ENCODE results near the gene TMEM271.

The TMEM271 gene

GRCh38 chr4:581181-581580 is 5.1 kb upstream of the TMEM271 start:
- no peak for DNase-seq (ENCODE audit: low read depth in 2 of 3, low spot score in 1 of 3)

GRCh38 chr4:579543-580175 is 3.6 kb upstream of the TMEM271 start:
- no peak for DNase-seq (ENCODE audit: low read depth in 2 of 3, low spot score in 1 of 3)

- DNase-seq (ENCODE audit: low read depth in 2 of 3, low spot score in 1 of 3) = no peak
These were observed 2.7 kb upstream of the TMEM271 start for GRCh38 chr4:578451-579443.

- DNase-seq (ENCODE audit: low read depth in 2 of 3, low spot score in 1 of 3) = peak in 1 of 3 donors; percentile 8
These were observed 1.7 kb upstream of the TMEM271 start for GRCh38 chr4:577499-578450.

DNA sequence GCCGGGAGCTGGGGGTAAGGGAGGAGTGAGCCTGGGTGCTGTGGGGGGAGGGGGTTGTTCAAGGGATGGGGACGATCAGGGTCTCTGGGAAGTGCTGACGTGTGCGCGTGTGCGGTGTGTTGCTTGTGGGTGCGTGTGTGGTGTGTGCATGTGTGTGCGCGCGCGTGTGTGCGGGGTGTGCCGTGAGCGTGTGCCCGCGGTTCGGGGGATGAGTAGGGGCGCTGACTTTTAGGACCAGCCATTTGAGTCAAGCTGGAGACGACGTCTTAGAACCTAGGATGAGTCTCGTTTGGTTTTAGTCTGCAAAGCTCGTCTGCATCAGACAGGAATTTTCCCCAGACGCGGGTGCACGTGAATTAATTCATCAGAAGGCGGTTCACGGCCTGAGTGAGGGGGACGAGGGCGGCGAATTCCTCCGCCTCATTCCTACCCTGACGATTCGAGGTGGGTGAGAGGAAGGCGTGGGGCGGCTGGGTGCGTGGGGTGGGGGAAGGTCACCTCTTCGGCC is 950 bp upstream of the TMEM271 start:
- no peak for DNase-seq (ENCODE audit: low read depth in 2 of 3, low spot score in 1 of 3)

- DNase-seq (ENCODE audit: low read depth in 2 of 3, low spot score in 1 of 3) = no peak
These were observed 584 bp downstream of the TMEM271 start for GRCh38 chr4:575281-576141.

- no peak for DNase-seq (ENCODE audit: low read depth in 2 of 3, low spot score in 1 of 3)
These were observed 1.5 kb downstream of the TMEM271 start for GRCh38 chr4:574346-575161.

DNA sequence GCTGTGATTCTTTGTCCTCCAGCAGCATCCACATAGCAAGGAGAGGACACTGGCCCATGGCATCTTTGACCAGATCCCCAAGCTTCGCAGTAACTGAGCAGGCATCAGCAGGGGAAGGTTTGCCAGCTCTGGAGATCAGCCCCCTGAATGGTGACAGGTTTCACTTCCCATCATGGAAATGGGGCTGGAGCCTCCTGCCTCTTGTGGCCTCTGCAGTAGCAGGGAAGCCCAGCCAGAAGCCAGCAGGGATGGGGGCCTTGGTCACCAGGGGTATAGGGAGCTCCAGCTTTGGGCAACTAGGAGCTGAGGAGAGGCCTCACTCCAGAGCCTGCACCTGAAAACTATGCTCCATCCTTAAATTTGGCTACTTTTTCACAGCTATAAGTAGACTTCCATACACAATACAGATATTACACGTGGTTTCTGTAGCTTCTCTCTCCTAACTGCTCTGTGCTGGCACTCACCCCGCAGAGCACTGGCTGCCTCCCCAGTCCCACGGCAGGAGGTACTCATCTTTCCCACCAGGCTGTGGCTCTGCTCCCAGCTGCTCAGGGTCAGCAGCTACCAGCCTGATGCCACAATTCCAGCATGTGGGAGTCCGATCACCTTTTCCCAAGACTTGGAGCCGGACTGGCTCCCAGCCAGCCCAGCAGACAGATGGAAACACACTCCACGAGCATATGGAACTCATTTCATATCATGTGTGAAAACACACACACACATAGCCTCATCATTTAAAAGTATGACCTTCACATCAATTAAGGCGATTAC is 2.8 kb downstream of the TMEM271 start:
- DNase-seq (ENCODE audit: low read depth in 2 of 3, low spot score in 1 of 3) = no peak

- no peak for DNase-seq (ENCODE audit: low read depth in 2 of 3, low spot score in 1 of 3)
These were observed 3.5 kb downstream of the TMEM271 start for GRCh38 chr4:572594-572993.

DNA sequence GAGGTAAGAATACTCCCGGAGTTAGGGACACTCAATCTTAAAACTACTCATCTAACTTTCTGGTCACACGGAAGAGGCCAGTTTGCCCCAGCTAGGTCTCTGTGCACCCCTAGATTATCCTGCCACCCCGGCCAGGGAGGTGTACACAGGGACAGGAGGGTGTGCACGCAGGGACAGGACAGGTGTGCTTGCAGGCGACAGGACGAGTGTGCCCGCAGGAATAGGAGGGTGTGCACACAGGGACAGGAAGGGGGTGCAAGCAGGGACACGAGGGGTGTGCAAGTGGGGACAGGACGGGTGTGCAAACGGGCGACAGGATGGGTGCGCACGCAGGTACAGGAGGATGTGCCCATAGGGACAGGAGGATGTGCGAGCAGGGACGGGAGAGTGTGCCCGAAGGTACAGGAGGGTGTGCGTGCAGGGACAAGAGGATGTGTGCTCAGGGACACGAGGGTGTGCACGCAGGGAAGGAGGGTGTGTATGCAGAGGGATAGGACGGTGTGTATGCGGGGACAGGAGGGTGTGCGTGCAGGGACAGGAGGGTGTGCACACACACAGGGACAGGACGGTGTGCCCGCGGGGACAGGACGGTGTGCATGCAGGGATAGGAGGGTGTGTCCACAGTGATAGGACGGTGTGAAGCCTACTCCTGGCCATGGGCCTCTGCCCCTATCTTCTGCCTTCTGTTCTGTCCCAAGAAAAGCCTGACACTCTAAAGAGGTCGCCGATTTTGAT is 4.1 kb downstream of the TMEM271 start:
- DNase-seq (ENCODE audit: low read depth in 2 of 3, low spot score in 1 of 3) = no peak

GRCh38 chr4:570754-571153 is 5.3 kb downstream of the TMEM271 start:
- DNase-seq (ENCODE audit: low read depth in 2 of 3, low spot score in 1 of 3) = no peak

- no peak for DNase-seq (ENCODE audit: low read depth in 2 of 3, low spot score in 1 of 3)
These were observed 6.0 kb downstream of the TMEM271 start for GRCh38 chr4:569958-570667.

DNA sequence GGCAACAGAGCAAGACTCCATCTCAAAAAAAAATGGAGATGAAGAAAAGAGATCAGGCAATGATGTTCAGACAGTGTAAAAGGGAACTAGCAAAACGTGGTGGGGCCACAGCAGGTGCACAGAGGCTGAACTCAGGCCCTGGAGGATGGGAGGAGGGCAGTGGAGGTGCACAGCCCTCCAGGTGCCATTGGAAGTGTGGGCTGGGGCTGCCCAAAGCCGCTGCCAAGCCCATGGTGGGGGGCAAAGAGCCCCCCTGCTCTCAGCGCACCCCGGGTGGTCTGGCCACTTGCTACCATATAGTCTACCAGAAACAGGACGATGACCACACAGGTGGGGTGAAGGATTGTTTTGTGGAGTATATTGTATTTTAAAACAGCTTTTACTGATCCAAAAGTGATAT is 7.1 kb downstream of the TMEM271 start:
- DNase-seq (ENCODE audit: low read depth in 2 of 3, low spot score in 1 of 3) = no peak

DNA sequence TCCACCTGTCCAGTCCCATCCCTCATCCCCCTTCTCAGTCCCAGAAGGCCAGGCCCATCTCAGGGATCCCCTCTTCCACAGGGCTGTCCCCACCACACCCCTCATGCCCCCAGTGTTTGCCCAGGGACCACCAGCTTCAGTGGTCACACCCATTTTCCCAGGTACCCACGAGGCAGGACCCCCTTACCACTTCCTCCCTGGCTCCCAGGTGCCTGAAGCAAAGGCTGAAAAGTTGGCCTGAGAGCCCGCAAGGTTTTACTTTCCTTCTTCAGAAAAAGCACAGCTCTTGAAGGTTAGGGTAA is 7.8 kb downstream of the TMEM271 start:
- DNase-seq (ENCODE audit: low read depth in 2 of 3, low spot score in 1 of 3) = no peak

- DNase-seq (ENCODE audit: low read depth in 2 of 3, low spot score in 1 of 3) = no peak
These were observed 8.4 kb downstream of the TMEM271 start for GRCh38 chr4:567457-568350.

DNA sequence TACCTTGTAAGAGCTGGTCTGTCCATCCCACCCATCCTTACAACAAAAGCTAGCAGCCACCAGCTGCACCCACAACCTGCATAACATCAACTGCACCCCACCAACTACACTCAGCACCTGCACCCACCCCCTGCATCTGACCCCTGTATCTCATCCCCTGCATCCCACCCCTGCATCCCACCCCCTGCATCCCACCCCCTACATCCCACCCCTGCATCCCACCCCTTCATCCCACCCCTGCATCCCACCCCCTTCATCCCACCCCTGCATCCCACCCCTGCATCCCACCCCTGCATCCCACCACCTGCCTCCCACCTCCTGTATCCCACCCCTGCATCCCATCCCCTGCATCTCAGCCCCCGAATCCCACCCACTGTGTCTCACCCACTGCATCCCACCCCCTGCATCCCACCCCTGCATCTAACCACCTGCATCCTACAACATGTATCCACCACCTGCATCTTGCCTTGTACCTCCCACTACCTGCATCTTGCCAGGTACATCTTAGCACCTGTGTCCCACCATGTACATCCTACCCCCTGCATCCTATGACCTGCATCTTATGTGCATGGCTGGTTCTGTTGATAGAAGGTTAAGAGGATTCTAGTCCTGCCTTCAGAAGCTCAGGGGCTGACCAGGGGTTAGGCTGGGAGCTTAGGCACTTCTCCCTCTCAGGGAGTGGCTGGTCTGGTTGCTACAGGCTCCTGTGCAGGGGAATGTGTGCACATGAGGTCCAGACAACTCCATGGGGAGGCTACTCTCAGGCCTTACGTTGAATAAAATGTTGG is 9.4 kb downstream of the TMEM271 start:
- no peak for DNase-seq (ENCODE audit: low read depth in 2 of 3, low spot score in 1 of 3)

All from stimulated activated CD4-positive, alpha-beta T cell treated with anti-CD3 and anti-CD28 coated beads, Interleukin-12 subunit alpha, Interleukin-12 subunit beta, amount 100 ng/mL, for 48 hours (primary cell).